ENCODE results near the gene WASHC4.

Gene WASHC4, protein sequence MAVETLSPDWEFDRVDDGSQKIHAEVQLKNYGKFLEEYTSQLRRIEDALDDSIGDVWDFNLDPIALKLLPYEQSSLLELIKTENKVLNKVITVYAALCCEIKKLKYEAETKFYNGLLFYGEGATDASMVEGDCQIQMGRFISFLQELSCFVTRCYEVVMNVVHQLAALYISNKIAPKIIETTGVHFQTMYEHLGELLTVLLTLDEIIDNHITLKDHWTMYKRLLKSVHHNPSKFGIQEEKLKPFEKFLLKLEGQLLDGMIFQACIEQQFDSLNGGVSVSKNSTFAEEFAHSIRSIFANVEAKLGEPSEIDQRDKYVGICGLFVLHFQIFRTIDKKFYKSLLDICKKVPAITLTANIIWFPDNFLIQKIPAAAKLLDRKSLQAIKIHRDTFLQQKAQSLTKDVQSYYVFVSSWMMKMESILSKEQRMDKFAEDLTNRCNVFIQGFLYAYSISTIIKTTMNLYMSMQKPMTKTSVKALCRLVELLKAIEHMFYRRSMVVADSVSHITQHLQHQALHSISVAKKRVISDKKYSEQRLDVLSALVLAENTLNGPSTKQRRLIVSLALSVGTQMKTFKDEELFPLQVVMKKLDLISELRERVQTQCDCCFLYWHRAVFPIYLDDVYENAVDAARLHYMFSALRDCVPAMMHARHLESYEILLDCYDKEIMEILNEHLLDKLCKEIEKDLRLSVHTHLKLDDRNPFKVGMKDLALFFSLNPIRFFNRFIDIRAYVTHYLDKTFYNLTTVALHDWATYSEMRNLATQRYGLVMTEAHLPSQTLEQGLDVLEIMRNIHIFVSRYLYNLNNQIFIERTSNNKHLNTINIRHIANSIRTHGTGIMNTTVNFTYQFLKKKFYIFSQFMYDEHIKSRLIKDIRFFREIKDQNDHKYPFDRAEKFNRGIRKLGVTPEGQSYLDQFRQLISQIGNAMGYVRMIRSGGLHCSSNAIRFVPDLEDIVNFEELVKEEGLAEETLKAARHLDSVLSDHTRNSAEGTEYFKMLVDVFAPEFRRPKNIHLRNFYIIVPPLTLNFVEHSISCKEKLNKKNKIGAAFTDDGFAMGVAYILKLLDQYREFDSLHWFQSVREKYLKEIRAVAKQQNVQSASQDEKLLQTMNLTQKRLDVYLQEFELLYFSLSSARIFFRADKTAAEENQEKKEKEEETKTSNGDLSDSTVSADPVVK

GRCh38 chr12:105107494-105108371 lies at the start of gene WASHC4:
Gene WASHC4 (plus strand): TSS chr12:105107731. CDS start chr12:105107801, 70 bp downstream.
- peak; percentile 91 for DNase-seq

DNA sequence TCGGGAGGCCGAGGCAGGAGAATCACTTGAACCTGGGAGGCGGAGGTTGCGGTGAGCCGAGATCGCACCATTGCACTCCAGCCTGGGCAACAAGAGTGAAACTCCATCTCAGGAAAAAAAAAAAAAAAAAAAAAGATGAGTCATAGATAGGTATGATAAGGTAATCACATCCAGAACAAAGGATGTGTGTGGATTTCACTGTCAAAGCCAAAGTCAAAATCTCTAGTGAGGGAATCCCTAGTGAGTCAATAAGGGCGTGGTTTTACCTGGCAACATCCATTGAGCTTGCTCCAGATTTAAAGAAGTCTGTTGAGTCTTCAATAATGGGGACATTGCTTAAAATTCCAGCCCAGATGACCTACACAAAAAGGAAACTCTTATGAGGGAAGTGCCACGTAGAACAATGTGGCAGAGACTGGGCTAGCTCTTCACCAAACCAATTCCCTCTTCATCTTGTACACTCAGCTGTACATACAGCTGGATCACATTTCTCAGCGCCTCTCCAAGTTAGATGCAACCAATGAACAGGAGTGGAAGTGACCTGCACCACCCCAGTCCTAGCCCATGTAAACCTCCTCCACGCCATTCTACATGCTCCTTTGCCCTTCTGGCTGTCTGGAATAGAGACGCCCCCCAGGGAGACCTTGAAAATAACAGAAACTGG lies 46.7 kb upstream of the WASHC4 start:
- no peak for DNase-seq

DNA sequence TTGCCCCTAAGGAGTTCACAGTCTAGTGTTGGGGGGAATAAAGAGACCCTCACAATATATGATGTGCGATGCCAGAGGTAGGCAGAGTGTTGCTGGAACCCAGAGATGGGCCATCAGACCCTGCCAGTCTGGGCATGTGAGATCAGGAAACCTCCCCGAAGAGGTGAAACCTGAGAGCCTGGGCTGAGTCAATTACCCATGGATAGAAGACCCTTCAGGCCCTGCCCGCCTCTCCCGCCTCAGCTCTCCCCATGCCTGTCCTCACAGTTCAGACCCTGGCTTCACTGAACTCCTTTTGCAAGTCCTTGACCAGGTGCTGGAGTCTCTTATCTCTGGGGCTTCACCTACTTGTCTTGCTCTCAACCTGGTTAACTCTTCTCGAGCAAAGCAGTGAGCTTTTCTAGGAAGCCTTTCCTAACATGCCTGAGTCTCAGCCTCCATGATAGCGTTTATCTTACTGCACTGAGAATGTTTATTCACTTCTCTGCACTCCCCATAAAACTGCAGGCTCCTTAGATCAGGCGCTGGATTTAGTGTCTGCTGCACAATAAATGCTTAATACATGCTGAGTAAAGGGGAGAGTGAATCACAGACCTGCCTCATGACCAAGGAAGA lies 42.9 kb upstream of the WASHC4 start:
- no peak for DNase-seq

GRCh38 chr12:105067511-105068031 lies 40.0 kb upstream of the WASHC4 start:
- DNase-seq, result no peak

GRCh38 chr12:105069936-105070702 lies 37.4 kb upstream of the WASHC4 start:
- no peak for DNase-seq

GRCh38 chr12:105071981-105072380 lies 35.5 kb upstream of the WASHC4 start:
- no peak for DNase-seq

GRCh38 chr12:105072888-105073488 lies 34.5 kb upstream of the WASHC4 start:
- DNase-seq, result no peak

GRCh38 chr12:105076098-105076497 lies 31.4 kb upstream of the WASHC4 start:
- DNase-seq, result no peak

DNA sequence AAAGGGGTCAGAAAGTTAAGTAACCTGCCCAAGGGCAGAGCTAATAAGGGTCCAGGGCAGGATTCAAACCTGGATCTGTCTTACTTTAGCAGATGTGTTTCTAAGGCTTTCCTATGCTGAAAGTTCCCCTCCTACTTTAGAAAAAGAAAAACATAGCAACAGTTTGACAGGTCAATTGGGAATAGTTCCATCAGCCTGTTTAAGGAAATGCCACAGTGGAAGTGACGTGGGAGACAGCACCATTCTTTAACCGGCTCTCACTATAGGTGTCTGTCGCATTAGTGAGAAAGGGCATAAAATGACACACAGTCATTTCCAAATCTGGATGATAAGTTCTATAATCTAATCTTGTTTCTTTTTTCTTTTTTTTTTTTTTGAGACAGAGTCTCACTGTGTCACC lies 30.6 kb upstream of the WASHC4 start:
- no peak for DNase-seq

- DNase-seq, result no peak
Measured at GRCh38 chr12:105077435-105077834, 30.1 kb upstream of the WASHC4 start.

DNA sequence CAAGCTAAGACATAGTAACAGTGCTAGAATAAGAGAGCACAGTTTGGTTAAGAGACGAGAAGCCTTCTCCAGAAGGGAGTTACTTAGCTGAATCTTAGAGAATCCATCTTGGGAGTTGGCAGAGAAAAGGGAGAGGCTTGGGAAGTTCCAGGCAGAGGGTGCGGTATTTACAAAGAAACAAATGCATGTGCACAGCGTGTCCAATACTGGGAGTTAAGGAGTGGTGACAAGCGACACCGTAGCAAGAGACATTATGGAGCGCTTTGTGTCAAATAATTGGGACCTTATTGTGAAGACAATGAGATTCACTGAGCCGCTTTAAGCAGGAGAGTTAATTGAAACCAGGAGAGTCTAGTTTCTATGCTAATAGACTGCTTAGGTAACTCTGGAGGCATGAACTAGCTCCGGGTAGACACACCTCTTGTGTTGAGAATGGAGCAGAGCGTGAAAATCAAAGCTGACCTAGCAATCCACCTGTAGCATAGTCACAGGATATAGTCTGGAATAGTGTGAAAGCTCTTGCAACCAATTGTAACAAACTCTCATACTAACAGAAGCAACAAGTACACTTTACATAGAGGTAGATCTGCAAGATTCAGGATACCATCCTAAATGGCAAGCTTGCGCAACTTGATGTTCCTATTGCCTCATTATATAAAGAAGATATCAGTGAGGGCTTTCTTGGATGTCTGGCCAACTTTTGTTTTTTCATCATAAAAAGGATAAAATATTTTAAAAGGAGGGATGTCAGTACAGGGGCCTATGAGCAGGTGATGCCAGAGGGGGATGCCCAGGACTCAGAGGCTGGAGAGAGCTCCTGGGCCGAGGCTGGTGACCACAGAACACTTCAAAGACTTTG lies 28.6 kb upstream of the WASHC4 start:
- no peak for DNase-seq

DNA sequence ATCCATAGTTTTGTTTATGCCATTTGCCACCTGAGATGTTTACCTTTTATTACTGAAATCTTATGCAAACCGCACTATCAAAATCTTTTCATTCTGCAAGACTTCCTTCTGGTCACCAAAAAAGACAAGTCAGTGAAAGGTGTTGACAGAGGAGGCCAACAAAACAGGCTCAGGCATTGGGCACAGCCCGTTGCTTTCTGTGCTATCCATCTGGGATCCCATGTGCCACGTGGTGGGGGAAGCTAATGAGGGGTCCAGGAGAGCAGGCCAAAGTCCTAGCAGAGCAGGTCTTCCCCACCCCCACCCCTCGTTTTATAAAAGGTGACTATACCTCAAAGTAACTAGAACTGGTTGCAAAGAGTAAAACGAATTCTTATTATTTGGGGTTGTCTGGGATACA lies 24.5 kb upstream of the WASHC4 start:
- no peak for DNase-seq

- DNase-seq, result no peak
Measured at GRCh38 chr12:105083551-105084105, 23.9 kb upstream of the WASHC4 start.

GRCh38 chr12:105084251-105085250 lies 23.0 kb upstream of the WASHC4 start, which contains the start of gene ALDH1L2:
Gene ALDH1L2 (minus strand): TSS chr12:105084458. CDS start chr12:105084436, 22 bp downstream.
- peak; percentile 14 for DNase-seq

GRCh38 chr12:105085501-105085900 lies 22.0 kb upstream of the WASHC4 start:
- DNase-seq, result no peak

DNA sequence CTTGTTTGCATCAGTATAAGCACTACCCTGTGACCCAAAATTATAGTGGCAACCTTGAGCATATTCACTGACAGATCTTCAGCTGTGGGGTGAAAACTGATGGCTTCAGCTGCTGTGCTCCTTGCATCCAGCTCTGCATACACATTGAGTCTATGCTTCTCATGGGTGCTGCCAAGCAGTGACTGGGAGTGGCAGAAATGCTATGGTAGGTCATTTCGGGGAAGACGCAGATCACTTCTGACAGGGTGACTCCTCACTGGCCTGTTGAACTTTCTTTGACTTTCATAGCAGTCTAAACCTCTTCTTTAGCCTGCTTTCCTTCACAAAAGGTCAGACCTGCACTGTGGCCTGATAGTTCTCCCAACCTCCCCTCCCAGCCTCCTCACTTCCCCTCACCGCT lies 17.7 kb upstream of the WASHC4 start:
- no peak for DNase-seq

- DNase-seq, result no peak
Measured at GRCh38 chr12:105090361-105090760, 17.2 kb upstream of the WASHC4 start.
